H1 (cell line): ENCODE measurements around the gene PANX2. TPM values are rescaled to one million over a fixed set of nuclear protein-coding genes. Genes with fewer than 3 reads are reported as not detected.

ENCODE experiments used
- ATF3 ChIP-seq: IDR thresholded peaks from 2 replicates; pipeline ENCODE4 v1.6.1; 2011; ENCODE audit warnings: low read depth, mild to moderate bottlenecking, low read length; ENCODE audit not compliant: insufficient read depth
- MAX ChIP-seq: IDR thresholded peaks from 2 replicates; pipeline ENCODE4 v1.6.1; 2012; ENCODE audit warnings: inconsistent platforms
- POLR2AphosphoS5 ChIP-seq: IDR thresholded peaks from 2 replicates; pipeline ENCODE4 v1.6.1; 2011; ENCODE audit warnings: low read depth, low read length
- polyA plus RNA-seq, 7 experiments: library from polyadenylated mRNA; depleted of rRNA in 3 of 7; stranded (reverse) in 5 of 7; unstranded in 2 of 7; fragments of >200 nt in 5 of 7; fragments of 200-250 nt in 2 of 7; gene quantifications; 1 replicate in 5 of 7; 2 replicates in 1 of 7; 4 replicates in 1 of 7; pipeline versions ENCODE4 v1.2.1 to v1.2.3, GENCODE V29; 2011 to 2013; ENCODE audit warnings: missing spikeins in 2 of 7, mixed read lengths in 2 of 7
- total RNA-seq: library from RNA; stranded (reverse); fragmentation: NEBNext Ultra II Directional; extraction: Animal tissue kit (Norgen Biotek cat#: 25700); gene quantifications from 2 replicates; pipeline ENCODE4 v1.2.1, GENCODE V29; 2021

PANX2 gene
- total and polyA plus RNA-seq, 2 of the 8 experiments (the other 6 are each of a cell fraction or from before 2014, with no cell fraction given), result 3.5 to 5.0 TPM

- no peak for TF ChIP-seq MAX
- no peak for TF ChIP-seq ATF3
- TF ChIP-seq POLR2AphosphoS5, result no peak
These were observed 27.5 kb downstream of the PANX2 start (continued) for GRCh38 chr22:50197856-50198623.
